GM23338 (cell line): ENCODE results near the gene C1QTNF8. TPM values are rescaled to one million over a fixed set of nuclear protein-coding genes. Genes with fewer than 3 reads are reported as not detected.

Experiments used
- ATAC-seq: fragments of 200-7000 bp; cut with Tn5 transposase; 3 replicates; pipeline ENCODE4 v1.9.1; 2020
- DNase-seq: peaks from one replicate; pipeline ENCODE4 v3.0.0-alpha.2; 2015; ENCODE audit warnings: low spot score
- H2AFZ ChIP-seq: fragments of 200-600 bp; sonication (generic); 2 replicates; pipeline ENCODE4 v1.8.0; 2016; ENCODE audit warnings: antibody characterized with exemption, mild to moderate bottlenecking, moderate library complexity
- H3F3A ChIP-seq: fragments of 200-600 bp; sonication (generic); replicated peaks from 2 replicates; pipeline ENCODE4 v1.8.0; 2017; ENCODE audit warnings: antibody characterized with exemption, mixed run types, low read depth
- H3K27ac ChIP-seq: fragments of 200-600 bp; sonication (generic); 2 replicates; pipeline ENCODE4 v1.6.1; 2016; ENCODE audit warnings: low read depth
- H3K27me3 ChIP-seq: fragments of 200-600 bp; sonication (generic); 2 replicates; pipeline ENCODE4 v1.8.0; 2016; ENCODE audit warnings: mild to moderate bottlenecking, mixed run types, moderate library complexity; ENCODE audit not compliant: insufficient read depth
- H3K36me3 ChIP-seq: fragments of 200-600 bp; sonication (generic); 2 replicates; pipeline ENCODE4 v1.8.0; 2016; ENCODE audit warnings: mild to moderate bottlenecking; ENCODE audit not compliant: insufficient read depth
- H3K4me1 ChIP-seq: fragments of 200-600 bp; sonication (generic); 2 replicates; pipeline ENCODE4 v1.8.0; 2016; ENCODE audit warnings: mild to moderate bottlenecking, moderate library complexity; ENCODE audit not compliant: insufficient read depth
- H3K4me2 ChIP-seq: fragments of 200-600 bp; sonication (generic); 2 replicates; pipeline ENCODE4 v1.7.1; 2017; ENCODE audit warnings: mixed run types
- H3K4me3 ChIP-seq: fragments of 200-600 bp; sonication (generic); 2 replicates; pipeline ENCODE4 v1.6.1; 2016; ENCODE audit warnings: mixed run types
- H3K79me2 ChIP-seq: fragments of 200-600 bp; sonication (generic); replicated peaks from 2 replicates; pipeline ENCODE4 v1.8.0; 2017; ENCODE audit warnings: mild to moderate bottlenecking; ENCODE audit not compliant: insufficient read depth
- H3K9me2 ChIP-seq: fragments of 200-600 bp; sonication (generic); 2 replicates; pipeline ENCODE4 v1.8.0; 2017; ENCODE audit not compliant: insufficient read depth
- H4K20me1 ChIP-seq: fragments of 200-600 bp; sonication (generic); replicated peaks from 2 replicates; pipeline ENCODE4 v1.8.0; 2017; ENCODE audit warnings: mild to moderate bottlenecking; ENCODE audit not compliant: insufficient read depth
- H3K27ac Mint-ChIP-seq: 2 replicates; pipeline ENCODE4 v1.8.0; 2020; ENCODE audit warnings: inconsistent platforms, mild to moderate bottlenecking, moderate library complexity, mixed read lengths
- H3K27me3 Mint-ChIP-seq: 3 replicates; pipeline ENCODE4 v1.8.0; 2022; ENCODE audit warnings: low read depth, mild to moderate bottlenecking, moderate library complexity, mixed read lengths, inconsistent platforms; ENCODE audit not compliant: insufficient read depth, poor library complexity
- H3K36me3 Mint-ChIP-seq: 3 replicates; pipeline ENCODE4 v1.8.0; 2021; ENCODE audit warnings: low read depth, mild to moderate bottlenecking, inconsistent platforms, moderate library complexity, mixed read lengths
- H3K4me1 Mint-ChIP-seq: 3 replicates; pipeline ENCODE4 v1.8.0; 2020; ENCODE audit warnings: mild to moderate bottlenecking, inconsistent platforms, mixed read lengths
- H3K4me3 Mint-ChIP-seq: 3 replicates; pipeline ENCODE4 v1.8.0; 2021; ENCODE audit warnings: moderate library complexity, mild to moderate bottlenecking, inconsistent platforms, mixed read lengths
- H3K9me3 Mint-ChIP-seq: 3 replicates; pipeline ENCODE4 v1.8.0; 2020; ENCODE audit warnings: moderate library complexity, mild to moderate bottlenecking, inconsistent platforms, mixed read lengths
- CREB1 ChIP-seq: fragments of 250-450 bp; sonication (Bioruptor Pico); IDR thresholded peaks from 2 replicates; pipeline ENCODE4 v1.5.0; 2020; ENCODE audit warnings: low read depth, mild to moderate bottlenecking, moderate library complexity
- EZH2 ChIP-seq: fragments of 200-600 bp; sonication (generic); IDR thresholded peaks from one replicate; pipeline ENCODE4 v1.8.0; 2017; ENCODE audit warnings: antibody characterized with exemption, mild to moderate bottlenecking, low read depth; ENCODE audit not compliant: unreplicated experiment
- EZH2phosphoT487 ChIP-seq: fragments of 200-600 bp; sonication (generic); IDR thresholded peaks from one replicate; pipeline ENCODE4 v1.8.1; 2018; ENCODE audit warnings: antibody characterized with exemption; ENCODE audit not compliant: unreplicated experiment
- JUNB ChIP-seq: IDR thresholded peaks from one replicate; pipeline ENCODE4 v1.6.1; 2016; ENCODE audit warnings: antibody characterized with exemption; ENCODE audit not compliant: unreplicated experiment
- NANOG ChIP-seq: IDR thresholded peaks from 2 replicates; pipeline ENCODE4 v1.6.1; 2016; ENCODE audit warnings: antibody characterized with exemption, borderline replicate concordance
- POLR2AphosphoS5 ChIP-seq: IDR thresholded peaks from 2 replicates; pipeline ENCODE4 v1.6.1; 2016; ENCODE audit warnings: antibody characterized with exemption, low read depth
- STAT1 ChIP-seq: IDR thresholded peaks from one replicate; pipeline ENCODE4 v1.6.1; 2016; ENCODE audit warnings: antibody characterized with exemption; ENCODE audit not compliant: unreplicated experiment
- ZNF114 ChIP-seq: fragments of 250-450 bp; sonication (Bioruptor Pico); IDR thresholded peaks from 2 replicates; pipeline ENCODE4 v1.5.0; 2020; ENCODE audit warnings: mild to moderate bottlenecking, moderate library complexity
- ZNF331 ChIP-seq: fragments of 250-450 bp; sonication (Bioruptor Pico); IDR thresholded peaks from 2 replicates; pipeline ENCODE4 v1.5.0; 2020; ENCODE audit warnings: low read depth, mild to moderate bottlenecking, moderate library complexity
- polyA plus RNA-seq: library from polyadenylated mRNA; unstranded; fragments of >200 nt; fragmentation: Nextera tagmentation; extraction: Ambion mirVana; gene quantifications from 2 replicates; pipeline ENCODE4 v1.2.1, GENCODE V29; 2016
- total RNA-seq: library from RNA; depleted of rRNA; stranded (reverse); fragments of >200 nt; shearing (Covaris generic); gene quantifications from 2 replicates; pipeline ENCODE4 v1.2.3, GENCODE V29; 2014
- TF ChIP-seq, protein P1 (sequence below): fragments of 250-450 bp; sonication (Bioruptor Pico); IDR thresholded peaks from 2 replicates; pipeline ENCODE4 v1.5.0; 2020; ENCODE audit warnings: mild to moderate bottlenecking, moderate library complexity
- TF ChIP-seq, protein P2 (sequence below), 2 experiments: fragments of 200-600 bp in 1 of 2; sonication (generic) in 1 of 2; conservative IDR thresholded peaks; 2 replicates each; pipeline versions ENCODE4 v1.5.1 to v1.6.1; 2016 to 2017; ENCODE audit warnings: antibody characterized with exemption in 2 of 2, low read depth in 2 of 2, mild to moderate bottlenecking in 2 of 2, moderate library complexity in 1 of 2
- TF ChIP-seq, protein P3 (sequence below): IDR thresholded peaks from 2 replicates; pipeline ENCODE4 v1.6.1; 2016; ENCODE audit warnings: antibody characterized with exemption
- TF ChIP-seq, protein P4 (sequence below): IDR thresholded peaks from one replicate; pipeline ENCODE4 v1.6.1; 2018; ENCODE audit warnings: antibody characterized with exemption; ENCODE audit not compliant: unreplicated experiment

The C1QTNF8 gene
- total and polyA plus RNA-seq, 2 experiments from 2014 or later: not detected

- H2AFZ ChIP-seq: no peak overlapping the region
- H3K4me1 Mint-ChIP-seq: peaks cover 2% of the 10 kb centered on the region; the same call in 1 of the 3 replicates
- H3K79me2 ChIP-seq: no peaks in the 10 kb centered on the region
- DNase-seq (no peak), ATAC-seq (no peak)
- no peak overlapping the region for H3K4me3 ChIP-seq
- TF ChIP-seq, protein P1, sequence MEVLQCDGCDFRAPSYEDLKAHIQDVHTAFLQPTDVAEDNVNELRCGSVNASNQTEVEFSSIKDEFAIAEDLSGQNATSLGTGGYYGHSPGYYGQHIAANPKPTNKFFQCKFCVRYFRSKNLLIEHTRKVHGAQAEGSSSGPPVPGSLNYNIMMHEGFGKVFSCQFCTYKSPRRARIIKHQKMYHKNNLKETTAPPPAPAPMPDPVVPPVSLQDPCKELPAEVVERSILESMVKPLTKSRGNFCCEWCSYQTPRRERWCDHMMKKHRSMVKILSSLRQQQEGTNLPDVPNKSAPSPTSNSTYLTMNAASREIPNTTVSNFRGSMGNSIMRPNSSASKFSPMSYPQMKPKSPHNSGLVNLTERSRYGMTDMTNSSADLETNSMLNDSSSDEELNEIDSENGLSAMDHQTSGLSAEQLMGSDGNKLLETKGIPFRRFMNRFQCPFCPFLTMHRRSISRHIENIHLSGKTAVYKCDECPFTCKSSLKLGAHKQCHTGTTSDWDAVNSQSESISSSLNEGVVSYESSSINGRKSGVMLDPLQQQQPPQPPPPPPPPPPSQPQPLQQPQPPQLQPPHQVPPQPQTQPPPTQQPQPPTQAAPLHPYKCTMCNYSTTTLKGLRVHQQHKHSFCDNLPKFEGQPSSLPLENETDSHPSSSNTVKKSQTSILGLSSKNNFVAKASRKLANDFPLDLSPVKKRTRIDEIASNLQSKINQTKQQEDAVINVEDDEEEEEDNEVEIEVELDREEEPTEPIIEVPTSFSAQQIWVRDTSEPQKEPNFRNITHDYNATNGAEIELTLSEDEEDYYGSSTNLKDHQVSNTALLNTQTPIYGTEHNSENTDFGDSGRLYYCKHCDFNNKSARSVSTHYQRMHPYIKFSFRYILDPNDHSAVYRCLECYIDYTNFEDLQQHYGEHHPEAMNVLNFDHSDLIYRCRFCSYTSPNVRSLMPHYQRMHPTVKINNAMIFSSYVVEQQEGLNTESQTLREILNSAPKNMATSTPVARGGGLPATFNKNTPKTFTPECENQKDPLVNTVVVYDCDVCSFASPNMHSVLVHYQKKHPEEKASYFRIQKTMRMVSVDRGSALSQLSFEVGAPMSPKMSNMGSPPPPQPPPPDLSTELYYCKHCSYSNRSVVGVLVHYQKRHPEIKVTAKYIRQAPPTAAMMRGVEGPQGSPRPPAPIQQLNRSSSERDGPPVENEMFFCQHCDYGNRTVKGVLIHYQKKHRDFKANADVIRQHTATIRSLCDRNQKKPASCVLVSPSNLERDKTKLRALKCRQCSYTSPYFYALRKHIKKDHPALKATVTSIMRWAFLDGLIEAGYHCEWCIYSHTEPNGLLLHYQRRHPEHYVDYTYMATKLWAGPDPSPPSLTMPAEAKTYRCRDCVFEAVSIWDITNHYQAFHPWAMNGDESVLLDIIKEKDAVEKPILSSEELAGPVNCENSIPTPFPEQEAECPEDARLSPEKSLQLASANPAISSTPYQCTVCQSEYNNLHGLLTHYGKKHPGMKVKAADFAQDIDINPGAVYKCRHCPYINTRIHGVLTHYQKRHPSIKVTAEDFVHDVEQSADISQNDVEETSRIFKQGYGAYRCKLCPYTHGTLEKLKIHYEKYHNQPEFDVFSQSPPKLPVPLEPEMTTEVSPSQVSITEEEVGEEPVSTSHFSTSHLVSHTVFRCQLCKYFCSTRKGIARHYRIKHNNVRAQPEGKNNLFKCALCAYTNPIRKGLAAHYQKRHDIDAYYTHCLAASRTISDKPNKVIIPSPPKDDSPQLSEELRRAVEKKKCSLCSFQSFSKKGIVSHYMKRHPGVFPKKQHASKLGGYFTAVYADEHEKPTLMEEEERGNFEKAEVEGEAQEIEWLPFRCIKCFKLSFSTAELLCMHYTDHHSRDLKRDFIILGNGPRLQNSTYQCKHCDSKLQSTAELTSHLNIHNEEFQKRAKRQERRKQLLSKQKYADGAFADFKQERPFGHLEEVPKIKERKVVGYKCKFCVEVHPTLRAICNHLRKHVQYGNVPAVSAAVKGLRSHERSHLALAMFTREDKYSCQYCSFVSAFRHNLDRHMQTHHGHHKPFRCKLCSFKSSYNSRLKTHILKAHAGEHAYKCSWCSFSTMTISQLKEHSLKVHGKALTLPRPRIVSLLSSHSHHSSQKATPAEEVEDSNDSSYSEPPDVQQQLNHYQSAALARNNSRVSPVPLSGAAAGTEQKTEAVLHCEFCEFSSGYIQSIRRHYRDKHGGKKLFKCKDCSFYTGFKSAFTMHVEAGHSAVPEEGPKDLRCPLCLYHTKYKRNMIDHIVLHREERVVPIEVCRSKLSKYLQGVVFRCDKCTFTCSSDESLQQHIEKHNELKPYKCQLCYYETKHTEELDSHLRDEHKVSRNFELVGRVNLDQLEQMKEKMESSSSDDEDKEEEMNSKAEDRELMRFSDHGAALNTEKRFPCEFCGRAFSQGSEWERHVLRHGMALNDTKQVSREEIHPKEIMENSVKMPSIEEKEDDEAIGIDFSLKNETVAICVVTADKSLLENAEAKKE (CRISPR knock-in tag): no peak
- TF ChIP-seq, protein P2, sequence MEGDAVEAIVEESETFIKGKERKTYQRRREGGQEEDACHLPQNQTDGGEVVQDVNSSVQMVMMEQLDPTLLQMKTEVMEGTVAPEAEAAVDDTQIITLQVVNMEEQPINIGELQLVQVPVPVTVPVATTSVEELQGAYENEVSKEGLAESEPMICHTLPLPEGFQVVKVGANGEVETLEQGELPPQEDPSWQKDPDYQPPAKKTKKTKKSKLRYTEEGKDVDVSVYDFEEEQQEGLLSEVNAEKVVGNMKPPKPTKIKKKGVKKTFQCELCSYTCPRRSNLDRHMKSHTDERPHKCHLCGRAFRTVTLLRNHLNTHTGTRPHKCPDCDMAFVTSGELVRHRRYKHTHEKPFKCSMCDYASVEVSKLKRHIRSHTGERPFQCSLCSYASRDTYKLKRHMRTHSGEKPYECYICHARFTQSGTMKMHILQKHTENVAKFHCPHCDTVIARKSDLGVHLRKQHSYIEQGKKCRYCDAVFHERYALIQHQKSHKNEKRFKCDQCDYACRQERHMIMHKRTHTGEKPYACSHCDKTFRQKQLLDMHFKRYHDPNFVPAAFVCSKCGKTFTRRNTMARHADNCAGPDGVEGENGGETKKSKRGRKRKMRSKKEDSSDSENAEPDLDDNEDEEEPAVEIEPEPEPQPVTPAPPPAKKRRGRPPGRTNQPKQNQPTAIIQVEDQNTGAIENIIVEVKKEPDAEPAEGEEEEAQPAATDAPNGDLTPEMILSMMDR (conservative IDR thresholded peaks at IDR 0.05; ENCODE audit: low read depth in 2 of 2): no peak
- no peak for TF ChIP-seq EZH2
- TF ChIP-seq CREB1: no peak
- no peak for TF ChIP-seq ZNF114 (CRISPR knock-in tag)
- no peak for TF ChIP-seq EZH2phosphoT487
- TF ChIP-seq, protein P3, sequence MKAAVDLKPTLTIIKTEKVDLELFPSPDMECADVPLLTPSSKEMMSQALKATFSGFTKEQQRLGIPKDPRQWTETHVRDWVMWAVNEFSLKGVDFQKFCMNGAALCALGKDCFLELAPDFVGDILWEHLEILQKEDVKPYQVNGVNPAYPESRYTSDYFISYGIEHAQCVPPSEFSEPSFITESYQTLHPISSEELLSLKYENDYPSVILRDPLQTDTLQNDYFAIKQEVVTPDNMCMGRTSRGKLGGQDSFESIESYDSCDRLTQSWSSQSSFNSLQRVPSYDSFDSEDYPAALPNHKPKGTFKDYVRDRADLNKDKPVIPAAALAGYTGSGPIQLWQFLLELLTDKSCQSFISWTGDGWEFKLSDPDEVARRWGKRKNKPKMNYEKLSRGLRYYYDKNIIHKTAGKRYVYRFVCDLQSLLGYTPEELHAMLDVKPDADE: no peak
- no peak for TF ChIP-seq JUNB
- TF ChIP-seq, protein P4, sequence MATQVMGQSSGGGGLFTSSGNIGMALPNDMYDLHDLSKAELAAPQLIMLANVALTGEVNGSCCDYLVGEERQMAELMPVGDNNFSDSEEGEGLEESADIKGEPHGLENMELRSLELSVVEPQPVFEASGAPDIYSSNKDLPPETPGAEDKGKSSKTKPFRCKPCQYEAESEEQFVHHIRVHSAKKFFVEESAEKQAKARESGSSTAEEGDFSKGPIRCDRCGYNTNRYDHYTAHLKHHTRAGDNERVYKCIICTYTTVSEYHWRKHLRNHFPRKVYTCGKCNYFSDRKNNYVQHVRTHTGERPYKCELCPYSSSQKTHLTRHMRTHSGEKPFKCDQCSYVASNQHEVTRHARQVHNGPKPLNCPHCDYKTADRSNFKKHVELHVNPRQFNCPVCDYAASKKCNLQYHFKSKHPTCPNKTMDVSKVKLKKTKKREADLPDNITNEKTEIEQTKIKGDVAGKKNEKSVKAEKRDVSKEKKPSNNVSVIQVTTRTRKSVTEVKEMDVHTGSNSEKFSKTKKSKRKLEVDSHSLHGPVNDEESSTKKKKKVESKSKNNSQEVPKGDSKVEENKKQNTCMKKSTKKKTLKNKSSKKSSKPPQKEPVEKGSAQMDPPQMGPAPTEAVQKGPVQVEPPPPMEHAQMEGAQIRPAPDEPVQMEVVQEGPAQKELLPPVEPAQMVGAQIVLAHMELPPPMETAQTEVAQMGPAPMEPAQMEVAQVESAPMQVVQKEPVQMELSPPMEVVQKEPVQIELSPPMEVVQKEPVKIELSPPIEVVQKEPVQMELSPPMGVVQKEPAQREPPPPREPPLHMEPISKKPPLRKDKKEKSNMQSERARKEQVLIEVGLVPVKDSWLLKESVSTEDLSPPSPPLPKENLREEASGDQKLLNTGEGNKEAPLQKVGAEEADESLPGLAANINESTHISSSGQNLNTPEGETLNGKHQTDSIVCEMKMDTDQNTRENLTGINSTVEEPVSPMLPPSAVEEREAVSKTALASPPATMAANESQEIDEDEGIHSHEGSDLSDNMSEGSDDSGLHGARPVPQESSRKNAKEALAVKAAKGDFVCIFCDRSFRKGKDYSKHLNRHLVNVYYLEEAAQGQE: no peak
- no peak for TF ChIP-seq ZNF331 (CRISPR knock-in tag)
- no peak for TF ChIP-seq NANOG
- no peak for TF ChIP-seq STAT1
- no peak for TF ChIP-seq POLR2AphosphoS5
- no peak overlapping the region for H3K4me2 ChIP-seq
- H3K9me2 ChIP-seq: no peaks in the 10 kb centered on the region
- no peaks in the 10 kb centered on the region for H3K9me3 Mint-ChIP-seq
- H3K4me1 ChIP-seq: no peaks in the 10 kb centered on the region
- H3K27ac Mint-ChIP-seq: no peak overlapping the region
- H3K4me3 Mint-ChIP-seq: no peak overlapping the region
- no peak overlapping the region for H3K27ac ChIP-seq
- H3K36me3 ChIP-seq: no peaks in the 10 kb centered on the region
- H3F3A ChIP-seq: no peaks in the 10 kb centered on the region
- no peaks in the 10 kb centered on the region for H3K36me3 Mint-ChIP-seq
- peaks cover 4% of the 10 kb centered on the region for H3K27me3 Mint-ChIP-seq
- H4K20me1 ChIP-seq: no peaks in the 10 kb centered on the region
- H3K27me3 ChIP-seq: no peaks in the 10 kb centered on the region
These were observed 37.2 kb upstream of the C1QTNF8 start for GRCh38 chr16:1133271-1133670.
